OCI-LY7 (cell line): ENCODE data around the gene TRMO. TPM values are rescaled to one million over a fixed set of nuclear protein-coding genes. Genes with fewer than 3 reads are reported as not detected.

Experiments
- BruUV-seq: library from RNA; stranded (reverse); fragments of 400-500 nt; replicated peaks from 2 replicates; lab custom pipeline; 2021; lab: Mats Ljungman, UMichigan
- CTCF ChIA-PET: fragments of 300-600 bp; sonication (Branson Sonifier 250); formaldehyde crosslinking; loops from one replicate; lab custom pipeline; 2022; ENCODE audit warnings: antibody characterized with exemption; ENCODE audit not compliant: unreplicated experiment; lab: Charles Lee
- POLR2A ChIA-PET: fragments of 300-600 bp; sonication (Branson Sonifier 250); formaldehyde crosslinking; loops from one replicate; lab custom pipeline; 2022; ENCODE audit warnings: antibody characterized with exemption; lab: Charles Lee
- DNase-seq: peaks from one replicate; pipeline ENCODE4 v3.0.0-alpha.2; 2015; ENCODE audit warnings: low spot score
- H2AFZ ChIP-seq: fragments of 200-600 bp; sonication (generic), shearing (Covaris generic); 2 replicates; pipeline ENCODE4 v1.6.1; 2014; ENCODE audit warnings: mild to moderate bottlenecking, antibody characterized with exemption, low read length, moderate library complexity
- H3K27ac ChIP-seq: fragments of 200-600 bp; sonication (generic); 2 replicates; pipeline ENCODE4 v1.5.1; 2014; ENCODE audit warnings: mixed run types, low read depth, mild to moderate bottlenecking, moderate library complexity, low read length, inconsistent platforms; ENCODE audit not compliant: poor library complexity, severe bottlenecking
- H3K36me3 ChIP-seq: fragments of 200-600 bp; sonication (generic); 2 replicates; pipeline ENCODE4 v1.6.1; 2014; ENCODE audit warnings: mild to moderate bottlenecking, antibody characterized with exemption, low read length, moderate library complexity, mixed read lengths; ENCODE audit not compliant: insufficient read depth
- H3K4me1 ChIP-seq: fragments of 200-600 bp; sonication (generic); 2 replicates; pipeline ENCODE4 v1.5.1; 2014; ENCODE audit warnings: mild to moderate bottlenecking, low read length; ENCODE audit not compliant: insufficient read depth, poor library complexity, severe bottlenecking
- H3K4me2 ChIP-seq: fragments of 200-600 bp; sonication (generic); 2 replicates; pipeline ENCODE4 v1.6.1; 2014; ENCODE audit warnings: mild to moderate bottlenecking, low read length
- H3K4me3 ChIP-seq: fragments of 200-600 bp; sonication (generic); 2 replicates; pipeline ENCODE4 v1.5.1; 2014; ENCODE audit warnings: mild to moderate bottlenecking, low read depth, low read length; ENCODE audit not compliant: poor library complexity, severe bottlenecking
- H3K79me2 ChIP-seq: fragments of 200-600 bp; sonication (generic); 2 replicates; pipeline ENCODE4 v1.6.1; 2016; ENCODE audit warnings: low read depth, mild to moderate bottlenecking, low read length, moderate library complexity, mixed read lengths; ENCODE audit not compliant: insufficient read depth
- H3K9me2 ChIP-seq: fragments of 200-600 bp; sonication (generic); 2 replicates; pipeline ENCODE4 v1.6.1; 2016; ENCODE audit warnings: mild to moderate bottlenecking, low read length, mixed read lengths; ENCODE audit not compliant: insufficient read depth
- H3K9me3 ChIP-seq: fragments of 200-600 bp; sonication (generic); 2 replicates; pipeline ENCODE4 v1.6.1; 2014; ENCODE audit warnings: mild to moderate bottlenecking, mixed run types, low read length, mixed read lengths
- H4K20me1 ChIP-seq: fragments of 200-600 bp; sonication (generic); 2 replicates; pipeline ENCODE4 v1.6.1; 2014; ENCODE audit warnings: mild to moderate bottlenecking, antibody characterized with exemption, low read length, moderate library complexity, mixed read lengths; ENCODE audit not compliant: insufficient read depth
- CTCF ChIP-seq: fragments of 200-600 bp; sonication (generic); conservative IDR thresholded peaks from 2 replicates; pipeline ENCODE4 v1.5.1; 2014; ENCODE audit warnings: mild to moderate bottlenecking, antibody characterized with exemption, low read length, moderate library complexity, mixed read lengths
- EZH2phosphoT487 ChIP-seq: fragments of 200-600 bp; sonication (generic); IDR thresholded peaks from 2 replicates; pipeline ENCODE4 v1.6.1; 2018; ENCODE audit warnings: low read depth, borderline replicate concordance, mild to moderate bottlenecking, mixed run types, antibody characterized with exemption, low read length, moderate library complexity, mixed read lengths
- intact Hi-C: fragments of 100-400 bp; cut with micrococcal nuclease; formaldehyde crosslinking; loops from one replicate; pipeline ENCODE4 v1.10.0; 2022; ENCODE audit not compliant: unreplicated experiment
- total RNA-seq, 2 experiments: library from RNA; depleted of rRNA in 1 of 2; stranded (reverse); fragments of >200 nt in 1 of 2; shearing (Covaris generic) in 1 of 2; gene quantifications; 2 replicates each; pipeline ENCODE4 v1.2.3, GENCODE V29; 2014 to 2022

Gene TRMO
- total RNA-seq, 2 experiments from 2014 or later, result 10.9 to 17.6 TPM

GRCh38 chr9:97866848-97867247 lies 55.5 kb downstream of the TRMO start:
- POLR2A ChIA-PET, result interaction anchor here (0.6 kb wide), 1 partner anchor 246 kb away, joined by 5 read pairs; no protein-coding TSS in a partner anchor
- DNase-seq, result peak; percentile 60
- no peaks in the 10 kb centered on the region for H3K79me2 ChIP-seq
- peaks cover 9% of the 10 kb centered on the region for H3K4me1 ChIP-seq
- H3K36me3 ChIP-seq, result no peaks in the 10 kb centered on the region
- peak overlapping the region; percentile 32 for H3K27ac ChIP-seq
- BruUV-seq, result no TSS peak
- TF ChIP-seq CTCF (no peak), EZH2phosphoT487 (no peak)
- no peaks in the 10 kb centered on the region for H3K9me2 ChIP-seq
- peak overlapping the region; percentile 18 for H3K4me3 ChIP-seq
- H3K4me2 ChIP-seq, result peak overlapping the region; percentile 49
- peaks cover 15% of the 10 kb centered on the region for H3K9me3 ChIP-seq
- H4K20me1 ChIP-seq, result no peaks in the 10 kb centered on the region
- CTCF ChIA-PET, result no interaction called here
- no peak overlapping the region for H2AFZ ChIP-seq
- intact Hi-C loops, result no loop called here

GRCh38 chr9:97866300-97866699 lies 56.0 kb downstream of the TRMO start:
- no peaks in the 10 kb centered on the region for H3K36me3 ChIP-seq
- BruUV-seq, result no TSS peak
- H3K4me3 ChIP-seq, result no peak overlapping the region
- peak; percentile 5 for DNase-seq
- no peaks in the 10 kb centered on the region for H4K20me1 ChIP-seq
- no peak overlapping the region for H2AFZ ChIP-seq
- H3K27ac ChIP-seq, result no peak overlapping the region
- intact Hi-C loops, result no loop called here
- TF ChIP-seq CTCF (no peak), EZH2phosphoT487 (no peak)
- no peaks in the 10 kb centered on the region for H3K9me2 ChIP-seq
- peak overlapping the region; percentile 49; the same call in 1 of the 2 replicates for H3K4me2 ChIP-seq
- peaks cover 15% of the 10 kb centered on the region for H3K9me3 ChIP-seq
- POLR2A ChIA-PET, result no interaction called here
- H3K4me1 ChIP-seq, result peaks cover 9% of the 10 kb centered on the region
- no peaks in the 10 kb centered on the region for H3K79me2 ChIP-seq
- CTCF ChIA-PET, result no interaction called here

DNA sequence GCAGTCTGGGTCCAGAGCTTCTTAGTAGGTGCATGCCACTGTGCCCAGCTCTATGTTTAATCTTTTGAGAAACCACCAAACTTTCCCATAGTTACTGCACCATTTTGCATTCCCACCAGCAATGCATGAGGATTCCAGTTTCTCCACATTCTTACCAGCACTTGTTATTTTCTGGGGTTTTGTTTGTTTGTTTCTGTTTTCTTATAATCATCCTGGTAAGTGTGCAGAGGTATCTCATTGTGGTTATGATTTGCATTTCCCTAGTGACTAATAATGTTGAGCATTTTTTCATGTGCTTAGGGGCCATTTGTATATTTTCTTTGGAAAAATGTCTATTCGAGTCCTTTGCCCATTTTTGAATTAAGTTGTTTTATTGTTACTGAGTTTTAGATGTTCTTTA lies 57.9 kb downstream of the TRMO start:
- Histone ChIP-seq H3K9me3 (peaks cover 15% of the 10 kb centered on the region), H2AFZ (no peak overlapping the region), H3K4me1 (peaks cover 9% of the 10 kb centered on the region), H3K27ac (no peak overlapping the region), H3K4me3 (no peak overlapping the region), H3K79me2 (no peaks in the 10 kb centered on the region), H4K20me1 (no peaks in the 10 kb centered on the region), H3K4me2 (no peak overlapping the region), H3K9me2 (no peaks in the 10 kb centered on the region), H3K36me3 (no peaks in the 10 kb centered on the region)
- TF ChIP-seq CTCF (no peak), EZH2phosphoT487 (no peak)
- intact Hi-C loops, result no loop called here
- BruUV-seq, result no TSS peak
- DNase-seq, result no peak
- POLR2A ChIA-PET, result interaction anchor here (1.9 kb wide), 1 partner anchor 23 kb away, joined by 6 read pairs; no protein-coding TSS in a partner anchor
- CTCF ChIA-PET, result interaction anchor here (0.6 kb wide), 2 partner anchors 26 to 114 kb away, joined by 3 read pairs; no protein-coding TSS in a partner anchor
